Gastrocnemius medialis (tissue), 4 donors: ENCODE data around the gene PPP1R16B.

Experiments
- CTCF ChIP-seq, 5 experiments: fragments of 450-650 bp in 3 of 5; fragments of 200-600 bp in 2 of 5; sonication (generic) in 2 of 5; IDR thresholded peaks in 4 of 5; conservative IDR thresholded peaks in 1 of 5; 1 replicate in 4 of 5; 2 replicates in 1 of 5; pipeline ENCODE4 v1.5.1; 2016 to 2019; ENCODE audit warnings: antibody characterized with exemption in 5 of 5, mild to moderate bottlenecking in 3 of 5, moderate library complexity in 3 of 5
- POLR2A ChIP-seq, 2 donors: fragments of 450-650 bp; IDR thresholded peaks; one replicate each; pipeline ENCODE4 v1.6.1; 2017; ENCODE audit warnings: antibody characterized with exemption in 2 of 2, mild to moderate bottlenecking in 2 of 2, moderate library complexity in 2 of 2

- no peak for TF ChIP-seq CTCF (IDR thresholded peaks at IDR 0.05 in 4 of 5, conservative IDR thresholded peaks at IDR 0.05 in 1 of 5)
- TF ChIP-seq POLR2A (IDR thresholded peaks at IDR 0.05): no peak
These were observed 66.5 kb downstream of the PPP1R16B start for GRCh38 chr20:38872036-38872435.
